H7 (cell line): Measurements from ENCODE around the gene ATP11A. TPM values are rescaled to one million over a fixed set of nuclear protein-coding genes. Genes with fewer than 3 reads are reported as not detected.
A peak's percentile ranks its signal among the peaks of the same experiment; 100 is the strongest.

ENCODE experiments used
- DNase-seq: peaks from one replicate; pipeline ENCODE4 v3.0.0; 2012
- H3K27me3 ChIP-seq: 2 replicates; pipeline ENCODE4 v1.6.0; 2011; ENCODE audit warnings: mild to moderate bottlenecking, low read length; ENCODE audit not compliant: control insufficient read depth, insufficient read depth
- H3K36me3 ChIP-seq: replicated peaks from 2 replicates; pipeline ENCODE4 v1.5.1; 2011; ENCODE audit warnings: low read length; ENCODE audit not compliant: control insufficient read depth, insufficient read depth
- H3K4me3 ChIP-seq: 2 replicates; pipeline ENCODE4 v1.5.1; 2011; ENCODE audit warnings: low read depth, mild to moderate bottlenecking, control low read depth, low read length, moderate library complexity; ENCODE audit not compliant: insufficient read depth
- total RNA-seq: library from RNA; depleted of rRNA; stranded (reverse); fragments of >200 nt; shearing (Covaris generic); gene quantifications from 2 replicates; pipeline ENCODE4 v1.2.3, GENCODE V29; 2014

Gene ATP11A
- total RNA-seq, 1 experiment from 2014 or later: 9.9 TPM

DNA sequence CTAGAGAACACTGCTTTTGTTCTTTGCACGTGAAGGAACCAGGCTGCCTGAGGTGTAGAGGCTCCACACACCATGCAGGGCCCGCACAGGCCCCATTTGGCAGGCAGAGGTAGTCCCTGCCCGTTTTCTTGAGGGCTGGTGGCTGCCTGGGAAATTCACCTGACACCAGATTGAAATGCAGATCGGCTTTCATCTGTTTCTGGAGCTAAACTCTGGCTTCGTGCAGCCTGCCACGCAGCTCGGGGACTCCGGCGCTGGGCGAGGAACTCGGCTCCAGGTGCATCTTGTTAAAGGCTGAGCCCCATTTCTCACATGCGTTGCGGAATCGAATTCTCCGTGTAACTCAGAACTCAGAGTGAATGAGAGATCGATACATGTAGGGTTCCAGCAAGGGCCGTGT is 37.7 kb downstream of the ATP11A start:
- Histone ChIP-seq H3K4me3 (no peak overlapping the region), H3K27me3 (no peaks in the 10 kb centered on the region), H3K36me3 (no peaks in the 10 kb centered on the region; the same call in 1 of the 2 replicates)
- peak; percentile 74 for DNase-seq

DNA sequence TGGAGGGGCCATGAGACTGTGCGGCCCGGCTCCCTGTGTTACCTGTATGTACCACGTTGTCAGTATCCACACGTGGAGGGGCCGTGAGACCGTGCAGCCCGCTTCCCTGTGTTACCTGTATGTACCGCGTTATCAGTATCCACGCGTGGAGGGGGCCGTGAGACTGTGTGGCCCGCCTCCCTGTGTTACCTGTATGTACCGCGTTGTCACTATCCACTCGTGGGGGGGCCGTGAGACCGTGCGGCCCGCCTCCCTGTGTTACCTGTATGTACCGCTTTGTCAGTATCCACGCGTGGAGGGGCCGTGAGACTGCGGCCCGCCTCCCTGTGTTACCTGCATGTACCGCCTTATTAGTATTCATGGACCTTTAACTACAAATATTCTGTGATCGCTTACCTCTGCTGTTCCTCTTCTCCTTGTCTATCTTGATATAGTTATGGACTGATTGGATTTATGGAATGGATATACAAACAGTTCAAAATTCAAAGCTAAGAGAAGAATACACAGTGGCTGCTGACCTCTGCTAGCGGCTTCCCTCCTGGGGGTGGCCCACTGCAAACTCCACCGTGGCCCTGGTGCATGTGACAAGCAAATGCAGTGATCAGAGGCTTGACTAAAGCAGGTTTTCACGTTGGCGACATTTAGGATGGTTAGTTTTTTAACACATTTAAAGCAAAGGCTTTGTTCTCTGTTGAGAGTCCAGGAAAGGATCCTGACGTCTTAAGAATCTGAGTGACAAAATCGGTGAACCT is 38.7 kb downstream of the ATP11A start:
- peak; percentile 28 for DNase-seq
- H3K27me3 ChIP-seq: no peaks in the 10 kb centered on the region
- no peak overlapping the region for H3K4me3 ChIP-seq
- no peaks in the 10 kb centered on the region; the same call in 1 of the 2 replicates for H3K36me3 ChIP-seq

DNA sequence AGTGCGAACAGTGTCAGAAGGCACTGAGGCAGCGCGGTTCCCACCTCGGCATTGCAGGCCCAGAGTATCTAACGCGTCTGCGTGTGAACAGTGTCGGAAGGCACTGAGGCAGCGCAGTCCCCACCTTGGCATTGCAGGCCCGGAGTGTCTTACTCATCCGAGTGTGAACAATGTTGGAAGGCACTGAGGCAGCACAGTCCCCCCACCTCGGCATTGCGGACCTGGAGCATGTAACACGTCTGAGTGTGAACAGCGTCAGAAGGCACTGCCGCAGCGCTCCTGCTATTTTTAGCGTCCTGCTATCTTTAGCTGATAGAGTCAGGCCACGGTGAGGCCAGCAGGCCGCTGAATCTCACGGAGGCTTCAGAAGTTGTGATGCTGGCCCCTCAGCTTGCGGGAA is 39.6 kb downstream of the ATP11A start:
- Histone ChIP-seq H3K27me3 (no peaks in the 10 kb centered on the region), H3K4me3 (no peak overlapping the region), H3K36me3 (no peaks in the 10 kb centered on the region; the same call in 1 of the 2 replicates)
- no peak for DNase-seq

DNA sequence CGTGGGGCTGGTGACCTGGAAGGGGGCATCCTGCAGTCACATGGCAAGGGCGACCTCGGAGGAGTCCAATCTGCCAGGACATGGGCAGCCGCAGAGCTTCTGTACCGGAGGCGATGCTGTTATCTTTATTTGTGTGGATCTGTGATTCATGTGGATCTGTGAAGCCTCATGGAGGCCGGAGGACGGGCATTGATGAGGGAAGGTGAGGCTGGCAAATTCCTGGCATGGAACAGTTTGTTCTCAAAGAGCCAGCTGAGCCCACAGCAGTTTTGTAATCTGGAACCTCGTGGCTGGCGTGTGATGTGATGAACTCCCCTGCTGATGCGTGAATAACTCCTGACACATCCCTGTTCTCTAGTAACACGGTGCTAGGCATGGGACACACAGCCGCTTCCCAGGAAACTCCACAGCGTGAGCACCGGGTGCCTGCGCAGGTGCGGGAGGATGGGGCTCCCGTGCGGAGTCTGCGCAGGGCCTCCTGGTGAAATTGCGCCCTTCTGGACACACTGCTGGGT is 40.4 kb downstream of the ATP11A start:
- no peaks in the 10 kb centered on the region for H3K27me3 ChIP-seq
- no peaks in the 10 kb centered on the region for H3K36me3 ChIP-seq
- DNase-seq: peak; percentile 45
- H3K4me3 ChIP-seq: no peak overlapping the region

DNA sequence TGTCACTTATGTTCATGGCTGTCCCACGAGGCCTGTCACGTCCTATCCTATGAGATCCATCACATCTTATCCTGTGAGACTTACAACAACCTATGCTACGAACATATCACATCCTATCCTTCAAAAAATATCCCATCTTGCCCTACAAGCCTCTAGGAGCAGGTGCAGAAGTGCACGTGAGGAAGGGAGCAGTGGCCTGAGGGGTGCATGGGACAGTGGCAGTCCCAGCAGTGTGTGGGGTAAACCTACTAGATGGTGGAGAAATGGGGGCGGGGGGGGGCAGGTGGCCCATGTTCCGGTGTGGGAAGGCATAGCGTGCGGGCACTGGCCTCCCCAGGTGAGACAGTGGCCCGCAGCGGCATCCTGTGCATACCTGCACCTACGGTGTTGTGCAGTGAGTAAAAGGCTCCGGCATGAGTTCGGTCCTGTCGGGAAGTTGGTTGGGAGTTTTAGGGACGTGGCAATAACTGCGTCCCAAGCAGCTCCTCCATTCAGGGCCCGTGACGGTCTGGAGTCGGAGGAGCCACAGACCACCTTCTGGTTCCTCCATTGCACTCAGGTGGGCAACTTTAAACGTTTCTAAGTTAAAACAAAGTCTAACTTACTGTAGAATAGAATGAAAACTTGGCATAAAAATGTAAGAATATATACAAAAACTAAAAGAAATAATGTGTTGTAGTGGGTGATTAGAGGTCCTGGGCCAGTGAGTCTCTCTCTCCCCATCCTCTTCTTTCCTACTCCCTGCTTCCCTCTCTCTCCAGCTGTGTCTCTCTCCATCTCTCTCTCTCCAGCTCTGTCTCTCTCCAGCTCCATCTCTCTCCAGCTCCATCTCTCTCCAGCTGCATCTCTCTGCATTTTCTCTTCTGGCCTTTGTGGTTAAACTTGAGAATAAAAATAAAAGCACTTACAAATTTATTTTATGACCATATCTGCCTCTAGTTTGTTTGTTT is 42.1 kb downstream of the ATP11A start:
- Histone ChIP-seq H3K27me3 (no peaks in the 10 kb centered on the region), H3K4me3 (no peak overlapping the region), H3K36me3 (no peaks in the 10 kb centered on the region)
- DNase-seq: no peak

DNA sequence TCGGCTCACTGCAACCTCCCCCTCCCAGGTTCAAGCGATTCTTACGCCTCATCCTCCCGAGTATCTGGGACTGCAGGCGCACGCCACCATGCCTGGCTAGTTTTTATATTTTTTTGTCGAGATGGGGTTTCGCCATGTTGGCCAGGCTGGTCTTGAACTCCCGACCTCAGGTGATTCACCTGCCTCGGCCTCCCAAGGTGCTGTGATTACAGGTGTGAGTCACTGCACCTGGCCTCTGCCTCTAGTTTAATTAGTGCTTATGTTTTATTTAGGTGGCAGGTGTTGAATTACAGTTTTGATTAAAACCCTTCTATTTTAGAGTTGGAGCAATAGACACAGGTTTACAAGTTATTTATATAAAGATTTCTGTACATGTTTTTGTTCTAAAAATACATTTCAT is 42.8 kb downstream of the ATP11A start:
- DNase-seq: no peak
- H3K27me3 ChIP-seq: no peaks in the 10 kb centered on the region
- H3K36me3 ChIP-seq: no peaks in the 10 kb centered on the region
- no peak overlapping the region for H3K4me3 ChIP-seq

DNA sequence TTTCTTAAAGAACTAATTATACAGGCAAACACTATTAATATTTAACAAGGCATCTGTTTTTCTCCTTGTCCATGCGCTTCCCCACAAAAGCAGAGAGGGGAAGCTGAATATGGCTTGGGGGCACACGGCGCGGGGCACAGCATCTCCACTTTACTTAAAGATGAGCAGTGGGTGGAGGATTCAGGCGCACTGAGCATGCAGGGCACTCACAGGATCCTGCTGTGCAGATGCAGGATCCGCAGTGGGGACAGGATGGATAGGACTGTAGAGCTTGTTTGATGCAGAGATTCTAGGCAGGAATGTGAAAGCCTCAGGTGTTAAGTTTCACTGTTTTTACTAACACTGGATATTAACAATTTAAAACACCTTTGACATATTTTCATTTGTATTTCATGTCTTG is 43.3 kb downstream of the ATP11A start:
- Histone ChIP-seq H3K27me3 (no peaks in the 10 kb centered on the region), H3K36me3 (no peaks in the 10 kb centered on the region), H3K4me3 (no peak overlapping the region)
- DNase-seq: peak; percentile 87

DNA sequence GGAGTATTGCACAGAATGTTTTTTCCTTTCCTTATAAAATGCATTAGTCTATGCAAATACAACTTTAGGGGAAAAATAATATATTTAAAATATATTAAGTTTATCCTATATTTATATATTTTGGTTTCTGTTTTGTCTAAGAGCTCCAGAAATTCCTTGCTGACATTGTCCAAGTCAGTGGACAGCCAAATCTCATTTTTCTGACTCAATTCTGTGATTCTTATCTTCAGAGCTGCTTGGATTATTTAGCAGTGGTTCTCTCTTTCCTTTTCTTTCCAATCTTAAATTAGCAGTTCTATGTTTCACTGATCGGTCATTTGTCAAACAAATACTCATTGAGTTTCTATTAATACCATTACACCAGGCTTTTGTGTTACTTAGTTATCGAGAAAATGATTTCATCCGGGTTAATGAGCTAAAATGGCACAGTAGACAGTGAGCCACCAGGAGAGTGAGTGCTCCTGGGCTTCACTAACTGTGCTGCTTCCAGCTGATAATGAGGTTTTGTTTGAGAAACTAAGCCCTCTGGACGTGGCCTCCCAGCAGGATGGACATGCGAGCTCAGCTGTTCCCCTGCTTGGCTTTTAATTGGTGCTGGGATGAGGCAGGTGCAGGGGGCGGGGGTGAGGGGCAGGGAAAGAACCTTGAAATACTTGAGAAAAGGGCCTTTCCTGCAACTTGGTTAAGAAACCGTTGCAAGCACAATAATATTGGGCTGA is 44.0 kb downstream of the ATP11A start:
- H3K27me3 ChIP-seq: no peaks in the 10 kb centered on the region
- H3K36me3 ChIP-seq: no peaks in the 10 kb centered on the region
- no peak overlapping the region for H3K4me3 ChIP-seq
- DNase-seq: peak; percentile 91

DNA sequence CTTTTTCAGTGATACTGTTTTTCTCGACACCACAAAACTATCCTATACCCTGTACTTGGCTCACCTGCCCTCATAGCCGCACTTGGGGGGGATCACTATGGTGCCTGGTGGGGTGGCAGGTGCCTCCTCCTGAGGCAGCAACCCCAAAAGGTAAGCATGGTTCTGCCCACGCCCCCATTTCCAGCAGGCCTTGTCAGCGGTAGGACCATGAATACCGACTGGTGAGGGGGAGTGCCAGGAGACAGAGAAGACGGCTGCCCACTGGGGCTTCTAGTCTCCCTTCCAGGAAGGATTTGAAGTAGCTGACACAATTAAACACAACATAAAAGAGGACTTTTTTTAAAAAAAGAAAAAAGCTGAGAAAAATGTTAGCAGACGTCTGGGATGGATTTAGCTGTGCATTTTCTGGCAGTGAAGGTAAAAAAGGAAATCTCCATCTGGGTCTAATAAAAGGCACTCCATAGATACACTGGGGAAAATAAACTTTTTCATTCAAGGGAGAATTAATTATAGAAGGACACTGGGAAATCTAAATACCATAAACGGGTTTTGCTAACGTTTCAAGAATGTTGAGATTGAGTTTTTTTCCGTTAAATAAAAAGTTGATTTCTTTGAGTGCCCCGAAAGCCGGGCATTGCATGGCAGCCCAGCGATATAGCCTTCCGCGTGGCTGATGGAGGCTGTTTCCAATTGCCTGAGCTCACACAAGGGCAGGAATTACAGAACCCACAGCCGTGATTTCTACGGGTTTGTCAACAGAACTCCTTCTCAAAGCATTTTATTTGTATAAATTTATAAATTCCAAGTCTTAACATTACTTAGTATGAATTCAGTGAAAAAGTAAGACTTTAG is 45.1 kb downstream of the ATP11A start:
- Histone ChIP-seq H3K27me3 (no peaks in the 10 kb centered on the region), H3K36me3 (no peaks in the 10 kb centered on the region)
- DNase-seq: no peak

DNA sequence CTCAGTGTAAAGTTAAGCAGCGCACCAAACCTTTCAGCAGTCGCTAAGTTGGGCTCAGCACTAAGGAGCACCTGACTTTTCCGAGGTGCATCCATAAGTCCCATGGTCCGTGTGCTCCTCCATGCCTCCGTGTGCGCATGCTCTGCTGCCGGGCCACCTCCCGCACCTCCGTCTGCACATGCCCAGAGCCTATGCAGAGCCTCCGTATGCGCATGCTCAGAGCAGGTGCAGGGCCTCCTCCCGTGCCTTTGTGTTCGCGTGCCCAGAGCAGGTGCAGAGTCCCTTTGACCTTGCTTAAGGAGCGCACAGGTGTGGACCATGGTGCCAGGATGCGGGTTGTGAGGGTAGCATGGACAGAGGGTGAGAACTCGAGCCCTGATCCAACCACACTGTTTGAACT is 46.0 kb downstream of the ATP11A start:
- DNase-seq: peak; percentile 90
- no peak overlapping the region for H3K4me3 ChIP-seq
- H3K27me3 ChIP-seq: no peaks in the 10 kb centered on the region
- no peaks in the 10 kb centered on the region for H3K36me3 ChIP-seq

More for the DNA sequence above, 45.1 kb downstream of the ATP11A start:
- H3K4me3 ChIP-seq: no peak overlapping the region

DNA sequence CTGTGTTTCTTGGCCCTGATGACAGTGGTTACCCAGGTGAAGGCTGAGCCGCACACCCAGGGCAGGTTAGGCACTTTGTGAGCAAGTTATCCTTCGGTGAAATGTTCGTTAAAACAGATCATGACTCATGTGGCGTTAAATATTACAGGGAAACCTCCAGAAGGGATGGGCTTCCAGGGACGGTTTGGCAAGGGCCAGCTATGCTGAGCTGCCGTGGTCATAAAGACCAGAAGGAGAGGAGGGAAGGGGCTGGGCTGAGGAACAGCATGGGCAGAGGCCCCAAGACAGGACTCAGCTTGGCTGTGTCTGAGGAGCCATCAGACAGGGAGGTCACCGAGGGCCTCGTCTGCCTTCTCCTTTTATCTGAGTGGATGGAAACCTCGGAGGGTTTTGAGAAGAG is 47.5 kb downstream of the ATP11A start:
- Histone ChIP-seq H3K27me3 (no peaks in the 10 kb centered on the region), H3K4me3 (no peak overlapping the region), H3K36me3 (no peaks in the 10 kb centered on the region)
- DNase-seq: no peak

DNA sequence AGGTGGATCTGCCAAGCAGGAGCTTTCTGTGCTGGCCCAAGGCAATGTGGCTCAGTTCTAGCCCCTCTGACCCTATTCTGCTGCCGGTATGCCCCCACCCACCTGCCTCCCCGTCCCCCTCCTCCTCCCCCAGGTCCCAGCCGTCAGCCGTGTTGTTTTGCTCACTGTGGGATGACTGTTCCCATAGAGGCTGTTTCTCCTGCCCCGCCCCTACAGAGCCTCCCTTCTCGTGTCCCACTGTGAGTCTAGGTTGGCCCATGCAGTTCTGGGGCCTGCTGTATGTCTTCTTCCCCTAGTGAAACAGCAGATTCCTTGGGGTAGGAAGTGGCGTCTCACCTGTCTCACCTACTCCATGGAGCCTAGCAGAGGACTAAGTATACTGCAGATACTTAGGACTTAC is 48.8 kb downstream of the ATP11A start:
- DNase-seq: no peak
- H3K36me3 ChIP-seq: no peaks in the 10 kb centered on the region
- H3K27me3 ChIP-seq: no peaks in the 10 kb centered on the region
- no peak overlapping the region for H3K4me3 ChIP-seq

DNA sequence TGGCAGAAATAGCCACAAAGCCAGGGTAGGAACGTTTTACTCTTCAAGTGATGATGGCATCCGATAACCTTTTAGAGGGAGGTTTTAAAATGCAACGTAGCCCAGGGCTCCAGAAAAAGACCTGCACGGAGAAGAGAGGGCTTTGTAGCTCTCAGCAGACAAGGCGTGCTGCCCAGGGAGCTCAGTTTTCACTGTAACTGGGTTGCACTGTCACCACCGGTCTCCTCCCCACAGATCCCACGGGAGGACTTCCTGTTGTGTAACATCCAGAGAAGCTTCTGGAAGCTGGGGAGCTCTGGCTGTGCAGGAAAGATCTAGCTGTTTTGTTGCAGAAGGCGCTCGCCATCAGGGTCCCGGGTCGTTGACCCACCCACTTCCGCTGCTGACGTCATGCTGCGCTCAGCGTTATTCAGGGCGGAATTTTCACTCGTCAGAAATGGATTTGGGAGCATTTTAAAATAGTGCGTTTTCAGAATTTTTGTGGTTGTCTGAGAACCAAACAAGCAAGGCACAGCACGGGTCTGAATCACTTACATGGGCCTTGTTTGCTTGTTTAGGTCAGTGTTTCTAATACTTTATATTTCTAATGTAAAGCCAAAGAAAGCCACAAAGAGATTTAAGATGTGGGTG is 50.8 kb downstream of the ATP11A start:
- H3K27me3 ChIP-seq: no peaks in the 10 kb centered on the region
- no peak for DNase-seq

More for the DNA sequence above, 50.8 kb downstream of the ATP11A start:
- no peaks in the 10 kb centered on the region for H3K36me3 ChIP-seq
- H3K4me3 ChIP-seq: no peak overlapping the region
